ENCODE results near the gene MYO3B. TPM values are rescaled to one million over a fixed set of nuclear protein-coding genes. Genes with fewer than 3 reads are reported as not detected.

Gene MYO3B
- total RNA-seq, 1 donor from 2014 or later: 0.17 TPM

DNA sequence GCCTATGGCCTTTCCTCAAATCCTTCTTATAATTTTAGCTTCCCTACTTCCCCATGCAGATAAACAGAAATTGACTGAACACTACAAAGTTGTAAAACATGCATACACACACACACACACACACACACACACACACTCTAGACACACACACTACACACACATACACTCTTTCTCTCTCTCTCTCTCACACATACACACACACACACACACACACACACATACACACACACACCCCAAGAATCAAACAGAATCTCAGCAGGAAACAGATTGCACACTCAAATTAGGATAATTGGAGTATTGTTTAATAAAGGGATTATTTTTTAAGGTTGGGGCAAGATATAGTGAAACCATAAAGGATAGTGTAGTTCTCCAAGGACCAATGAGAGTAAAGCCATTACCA is 385.0 kb downstream of the MYO3B start:
- DNase-seq (no peak), ATAC-seq (no peak)
- Histone ChIP-seq H3K9me3 (no peaks in the 10 kb centered on the region), H3K27me3 (no peaks in the 10 kb centered on the region), H3K4me3 (no peak overlapping the region), H3K36me3 (no peaks in the 10 kb centered on the region), H3K4me1 (no peaks in the 10 kb centered on the region), H3K27ac (no peak overlapping the region)
- TF ChIP-seq, protein P1, sequence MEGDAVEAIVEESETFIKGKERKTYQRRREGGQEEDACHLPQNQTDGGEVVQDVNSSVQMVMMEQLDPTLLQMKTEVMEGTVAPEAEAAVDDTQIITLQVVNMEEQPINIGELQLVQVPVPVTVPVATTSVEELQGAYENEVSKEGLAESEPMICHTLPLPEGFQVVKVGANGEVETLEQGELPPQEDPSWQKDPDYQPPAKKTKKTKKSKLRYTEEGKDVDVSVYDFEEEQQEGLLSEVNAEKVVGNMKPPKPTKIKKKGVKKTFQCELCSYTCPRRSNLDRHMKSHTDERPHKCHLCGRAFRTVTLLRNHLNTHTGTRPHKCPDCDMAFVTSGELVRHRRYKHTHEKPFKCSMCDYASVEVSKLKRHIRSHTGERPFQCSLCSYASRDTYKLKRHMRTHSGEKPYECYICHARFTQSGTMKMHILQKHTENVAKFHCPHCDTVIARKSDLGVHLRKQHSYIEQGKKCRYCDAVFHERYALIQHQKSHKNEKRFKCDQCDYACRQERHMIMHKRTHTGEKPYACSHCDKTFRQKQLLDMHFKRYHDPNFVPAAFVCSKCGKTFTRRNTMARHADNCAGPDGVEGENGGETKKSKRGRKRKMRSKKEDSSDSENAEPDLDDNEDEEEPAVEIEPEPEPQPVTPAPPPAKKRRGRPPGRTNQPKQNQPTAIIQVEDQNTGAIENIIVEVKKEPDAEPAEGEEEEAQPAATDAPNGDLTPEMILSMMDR (IDR thresholded peaks at IDR 0.05): no peak
- intact Hi-C loops (cut with DNase I): no loop called here

DNA sequence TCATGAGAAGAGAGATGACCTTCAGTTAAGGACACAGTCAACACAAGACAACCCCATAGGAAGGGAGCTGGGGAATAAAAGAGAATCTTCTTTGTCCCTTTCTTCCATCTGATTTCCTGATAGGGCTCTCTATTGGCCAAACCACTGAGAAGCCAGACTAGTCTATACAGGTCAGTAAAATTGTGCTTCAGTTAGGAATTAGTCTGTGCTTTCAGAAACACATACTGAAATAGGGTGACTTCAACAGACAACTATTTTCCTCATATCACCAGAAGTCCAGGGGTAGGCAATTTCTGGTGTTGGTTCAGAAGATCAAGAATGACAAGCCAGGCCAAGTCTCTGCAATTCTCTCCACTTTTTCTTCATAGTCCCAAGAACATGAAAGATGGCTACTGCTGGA is 385.5 kb downstream of the MYO3B start:
- intact Hi-C loops (cut with DNase I): no loop called here
- TF ChIP-seq, protein P1 (IDR thresholded peaks at IDR 0.05): no peak
- no peaks in the 10 kb centered on the region for H3K36me3 ChIP-seq
- no peaks in the 10 kb centered on the region for H3K9me3 ChIP-seq
- H3K27me3 ChIP-seq: no peaks in the 10 kb centered on the region
- ATAC-seq: no peak
- DNase-seq: no peak
- H3K4me1 ChIP-seq: no peaks in the 10 kb centered on the region
- no peak overlapping the region for H3K27ac ChIP-seq
- H3K4me3 ChIP-seq: no peak overlapping the region

DNA sequence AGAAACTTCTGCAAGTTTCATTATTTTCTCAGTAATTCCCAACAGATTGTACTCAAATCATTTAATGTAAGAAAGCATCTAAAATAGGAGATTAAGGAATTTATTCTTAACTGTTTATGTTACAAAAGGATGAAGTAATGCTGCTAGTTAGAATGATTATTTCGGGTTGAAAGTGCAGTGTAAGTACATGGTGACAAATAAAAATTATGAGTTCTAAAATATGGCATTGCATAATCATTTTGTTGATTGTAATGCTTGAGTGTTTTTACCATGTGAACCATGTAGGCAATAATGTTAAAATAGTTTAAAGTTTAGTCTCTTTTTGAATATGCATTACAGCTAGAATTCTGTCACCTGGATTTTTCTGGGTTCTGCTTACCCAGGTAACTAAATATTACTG is 388.2 kb downstream of the MYO3B start:
- intact Hi-C loops (cut with DNase I): no loop called here
- H3K27ac ChIP-seq: no peak overlapping the region
- no peaks in the 10 kb centered on the region for H3K9me3 ChIP-seq
- no peaks in the 10 kb centered on the region for H3K4me1 ChIP-seq
- DNase-seq (no peak), ATAC-seq (no peak)
- no peaks in the 10 kb centered on the region for H3K36me3 ChIP-seq
- H3K27me3 ChIP-seq: no peaks in the 10 kb centered on the region
- no peak overlapping the region for H3K4me3 ChIP-seq
- TF ChIP-seq, protein P1 (IDR thresholded peaks at IDR 0.05): no peak

DNA sequence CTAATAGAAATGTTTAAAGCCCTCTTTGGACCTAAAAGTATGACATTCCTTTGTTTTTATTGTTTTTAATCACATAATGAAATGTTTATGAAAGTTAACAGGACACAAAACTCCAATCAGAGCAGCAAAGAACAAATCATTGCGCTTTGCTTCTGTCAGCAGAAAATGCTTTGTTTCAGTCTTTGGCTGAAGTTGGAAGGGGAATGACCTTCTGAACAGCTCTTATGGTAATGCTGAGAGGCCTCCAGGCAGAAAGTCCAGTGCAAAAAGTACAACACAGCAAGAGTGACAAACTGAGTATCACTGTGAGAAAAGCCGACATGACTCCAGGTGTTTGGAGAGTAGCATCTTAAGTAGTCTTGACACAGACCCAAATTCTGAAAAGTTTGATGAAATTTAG is 389.5 kb downstream of the MYO3B start:
- H3K4me3 ChIP-seq: no peak overlapping the region
- H3K27me3 ChIP-seq: no peaks in the 10 kb centered on the region
- no peak for ATAC-seq
- no peaks in the 10 kb centered on the region for H3K9me3 ChIP-seq
- no peak for DNase-seq
- no peaks in the 10 kb centered on the region for H3K36me3 ChIP-seq
- H3K4me1 ChIP-seq: no peaks in the 10 kb centered on the region
- TF ChIP-seq, protein P1 (IDR thresholded peaks at IDR 0.05): no peak
- no peak overlapping the region for H3K27ac ChIP-seq
- intact Hi-C loops (cut with DNase I): no loop called here

DNA sequence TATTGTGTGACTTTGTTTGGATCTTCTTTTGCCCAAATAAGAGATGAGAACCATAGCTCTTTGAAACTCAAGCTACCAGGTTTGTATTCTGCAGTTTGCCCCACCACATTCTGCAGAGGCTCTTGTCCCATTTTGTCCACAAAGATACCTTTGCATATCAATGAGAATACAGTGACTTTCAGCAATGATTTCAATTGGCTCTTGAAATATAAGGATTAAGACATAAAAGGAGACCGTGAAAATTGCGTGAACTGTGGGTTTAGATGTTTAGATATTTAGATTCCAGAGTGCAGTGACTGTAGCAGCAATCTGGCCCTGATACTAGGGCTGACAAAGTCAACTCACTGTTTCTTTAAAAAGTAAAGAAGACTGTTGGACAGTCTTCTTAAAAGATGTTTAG is 390.6 kb downstream of the MYO3B start:
- no peak overlapping the region for H3K4me3 ChIP-seq
- H3K9me3 ChIP-seq: no peaks in the 10 kb centered on the region
- no peak for DNase-seq
- TF ChIP-seq, protein P1 (IDR thresholded peaks at IDR 0.05): no peak
- no peaks in the 10 kb centered on the region for H3K36me3 ChIP-seq
- ATAC-seq: no peak
- H3K27me3 ChIP-seq: no peaks in the 10 kb centered on the region
- intact Hi-C loops (cut with DNase I): no loop called here
- H3K27ac ChIP-seq: no peak overlapping the region
- H3K4me1 ChIP-seq: no peaks in the 10 kb centered on the region

DNA sequence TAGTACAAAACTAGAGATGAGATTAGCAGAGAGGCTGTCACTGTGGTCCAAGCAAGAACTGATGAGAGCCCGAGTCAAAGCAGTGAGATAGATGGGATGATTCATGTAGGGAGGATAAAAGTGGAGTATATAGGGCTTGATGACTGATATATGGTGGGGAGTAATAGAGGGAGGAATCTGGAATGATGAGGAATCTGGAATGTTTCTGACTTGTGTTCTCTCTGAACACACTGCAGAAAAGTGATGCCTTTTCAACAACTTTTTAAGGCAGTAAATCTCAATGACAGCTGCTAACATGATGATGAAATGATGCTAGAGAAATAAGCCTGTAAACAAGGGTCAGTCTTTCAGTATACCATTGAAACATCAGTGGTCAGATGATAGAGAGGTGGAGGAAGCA is 393.7 kb downstream of the MYO3B start:
- intact Hi-C loops (cut with DNase I): no loop called here
- H3K4me3 ChIP-seq: no peak overlapping the region
- H3K27ac ChIP-seq: no peak overlapping the region
- no peaks in the 10 kb centered on the region for H3K4me1 ChIP-seq
- no peaks in the 10 kb centered on the region for H3K27me3 ChIP-seq
- DNase-seq (no peak), ATAC-seq (no peak)
- no peaks in the 10 kb centered on the region for H3K36me3 ChIP-seq
- TF ChIP-seq, protein P1 (IDR thresholded peaks at IDR 0.05): no peak
- H3K9me3 ChIP-seq: no peaks in the 10 kb centered on the region

All from upper lobe of right lung (tissue), 1 donor.